Erythroblast (primary cell): ENCODE data around the gene HIGD2A.

Source experiments
- DNase-seq, 2 experiments: peaks; one replicate each; lab custom pipeline; 2025; lab: John Stamatoyannopoulos, UW
- GATA1 ChIP-seq: IDR thresholded peaks from 2 replicates; pipeline ENCODE4 v1.6.1; 2011; ENCODE audit warnings: low read depth, mild to moderate bottlenecking, control low read depth, low read length, moderate library complexity
- POLR2A ChIP-seq: IDR thresholded peaks from 2 replicates; pipeline ENCODE4 v1.6.1; 2011; ENCODE audit warnings: mild to moderate bottlenecking, low read length

Gene HIGD2A

DNA sequence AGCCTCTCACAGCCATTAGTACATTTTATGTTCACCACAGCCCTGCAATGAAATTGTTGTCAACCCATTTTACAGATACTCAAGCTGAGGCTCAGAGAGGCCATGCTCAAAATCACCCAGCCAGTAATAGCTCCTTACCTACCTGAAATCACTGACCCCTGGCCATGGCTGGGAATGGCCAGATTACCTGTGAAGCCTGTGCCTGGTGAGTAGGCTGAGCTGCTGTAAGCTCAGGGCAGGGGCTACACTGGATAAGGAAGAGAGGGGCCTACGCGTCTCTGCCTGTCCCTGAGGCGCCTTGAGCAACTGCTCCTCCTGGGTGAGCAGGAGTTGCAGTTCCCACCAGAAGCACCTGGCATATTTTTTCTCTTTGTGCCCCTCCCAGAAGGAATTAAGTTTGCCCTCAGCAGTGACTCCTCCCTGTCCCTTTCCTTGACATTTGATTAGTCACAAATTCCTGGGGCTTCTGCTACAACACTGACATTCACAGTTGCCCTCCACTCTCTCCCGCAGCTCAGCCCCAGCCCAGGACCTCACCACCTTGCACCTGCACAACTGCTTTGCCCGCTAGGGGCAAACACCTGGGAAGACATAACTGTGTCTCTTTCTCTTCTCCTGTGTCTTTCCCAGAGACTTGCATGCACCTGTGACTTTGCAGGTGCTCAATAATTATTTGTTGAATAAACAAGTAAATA is 22.1 kb downstream of the HIGD2A start:
- no peak for DNase-seq
- TF ChIP-seq GATA1 (no peak), POLR2A (no peak)

DNA sequence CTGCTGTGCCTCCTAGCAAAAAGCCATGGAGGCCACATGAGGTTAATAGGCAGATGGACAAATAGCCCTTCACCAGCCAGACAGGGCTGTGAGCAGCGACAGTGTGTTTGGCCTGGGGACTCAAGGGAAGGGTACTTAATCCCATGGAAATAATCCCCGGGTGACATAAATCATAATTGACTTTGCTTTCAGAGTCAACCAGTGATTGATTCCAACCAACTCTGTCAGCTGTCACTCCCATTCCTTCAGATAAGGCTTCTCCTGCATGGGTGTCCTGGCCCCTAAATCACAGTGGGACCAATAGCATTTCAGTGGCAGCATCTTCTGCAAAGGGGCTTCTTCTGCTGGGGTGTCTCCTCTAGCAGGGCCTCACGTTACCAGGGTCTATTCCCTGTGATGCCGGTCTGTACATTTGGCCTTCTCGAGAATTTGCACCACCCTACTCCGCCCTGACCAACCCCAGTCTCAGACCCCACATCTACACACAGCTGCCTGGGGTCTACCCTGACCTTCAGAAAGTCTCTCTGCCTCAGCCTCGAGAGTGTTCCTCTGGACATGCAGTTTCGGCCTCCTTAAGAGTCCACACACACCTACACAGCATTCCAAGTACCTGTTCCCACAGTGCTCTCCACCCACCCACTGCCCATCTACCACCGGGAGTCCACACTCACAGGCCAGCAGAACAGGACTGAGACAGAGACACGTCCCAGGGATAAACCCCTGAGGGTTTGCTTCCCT is 24.1 kb downstream of the HIGD2A start:
- DNase-seq, result no peak
- TF ChIP-seq POLR2A (no peak), GATA1 (no peak)

DNA sequence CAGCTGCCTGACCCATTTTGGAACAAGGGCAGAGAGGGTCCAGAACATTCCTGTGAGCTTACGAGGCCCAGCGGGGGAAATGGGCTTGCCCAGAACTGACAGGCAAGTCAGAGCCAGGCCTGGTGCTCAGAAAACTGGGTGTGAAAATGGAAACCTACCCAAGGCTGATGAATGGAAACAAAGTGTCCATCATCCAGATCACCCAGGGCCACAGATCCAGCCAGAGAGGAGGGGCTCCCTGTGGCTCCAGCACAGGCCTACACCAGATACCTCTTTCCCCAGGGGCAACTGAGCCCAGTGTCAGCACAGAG is 24.7 kb downstream of the HIGD2A start:
- TF ChIP-seq POLR2A, result no peak
- no peak for TF ChIP-seq GATA1
- DNase-seq, result no peak

DNA sequence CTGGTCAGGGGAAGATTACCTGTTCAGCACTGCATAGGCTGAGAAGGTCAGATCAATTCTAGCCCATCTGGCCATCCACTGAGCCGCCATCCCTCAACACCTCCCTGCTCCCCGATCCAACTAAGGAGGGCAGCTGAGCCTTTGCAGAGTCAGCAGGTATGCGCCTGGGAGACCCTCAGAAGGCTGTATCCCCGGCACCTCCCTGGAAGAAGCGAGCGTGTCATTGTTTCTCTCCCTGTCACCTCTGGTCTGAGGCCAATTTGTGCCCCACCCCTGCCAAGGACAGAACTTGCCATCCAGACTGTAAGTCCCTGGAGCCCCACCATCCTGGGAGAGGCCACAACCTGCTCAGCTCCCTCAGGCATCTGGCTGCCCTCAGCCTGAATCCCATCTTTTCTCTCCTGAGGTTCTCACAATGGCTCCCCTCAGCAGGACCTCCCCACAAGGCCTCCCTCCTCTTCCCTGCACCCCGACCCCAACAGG is 25.2 kb downstream of the HIGD2A start:
- no peak for TF ChIP-seq POLR2A
- TF ChIP-seq GATA1, result no peak
- DNase-seq, result no peak

DNA sequence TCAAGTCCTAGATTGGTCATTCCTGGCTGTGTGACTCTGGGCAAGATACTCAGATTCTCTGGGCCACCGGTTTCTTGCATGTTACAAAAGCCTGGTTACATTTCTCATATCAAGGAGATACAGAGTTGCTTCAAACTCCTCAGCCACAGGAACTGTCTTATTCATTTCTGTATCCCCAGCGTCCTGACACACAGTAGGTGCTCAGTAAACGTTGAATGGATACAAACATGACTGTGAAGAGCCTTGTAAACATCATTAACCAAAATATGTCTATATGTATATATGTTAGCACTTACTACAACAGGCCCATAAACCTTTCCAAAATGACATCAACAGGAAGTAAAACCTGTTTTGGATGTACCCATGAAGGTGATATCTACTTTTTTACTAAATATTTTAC is 26.2 kb downstream of the HIGD2A start:
- DNase-seq, result peak in 1 of 2 experiments; percentile 35
- TF ChIP-seq GATA1, result no peak

DNA sequence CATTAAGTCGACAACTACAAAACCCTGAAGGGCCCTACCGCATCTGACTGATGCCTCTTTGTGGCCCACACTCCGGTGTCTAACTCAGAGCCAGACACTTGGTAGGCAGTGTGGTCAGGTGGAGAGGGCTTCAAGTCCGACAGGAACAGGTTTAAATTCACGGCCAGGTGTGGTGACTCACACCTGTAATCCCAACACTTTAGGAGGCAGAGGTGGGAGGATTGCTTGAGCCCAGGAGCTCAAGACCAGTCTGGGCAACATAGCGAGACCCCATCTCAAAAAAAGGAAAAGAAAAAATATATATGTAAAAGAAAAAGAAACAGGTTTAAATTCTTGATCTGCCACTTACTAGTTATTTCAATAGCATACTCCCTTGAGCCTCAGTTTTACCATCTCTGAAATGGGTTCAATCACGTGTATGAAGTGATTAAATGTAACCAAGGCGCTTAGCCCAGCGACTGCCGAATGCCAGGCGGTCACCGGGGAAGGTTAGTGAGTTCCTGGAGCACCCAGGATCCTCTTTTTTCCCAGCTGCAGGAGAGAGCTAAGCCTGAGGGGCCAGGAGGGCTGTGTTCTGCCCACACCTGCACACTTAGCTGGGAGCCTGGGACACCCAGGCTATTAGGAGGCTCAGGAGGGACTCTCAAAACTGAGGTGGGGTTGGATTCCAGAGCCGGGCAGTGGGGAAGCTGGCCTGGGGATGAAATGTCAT is 26.8 kb downstream of the HIGD2A start:
- peak; percentile 25 to 43 for DNase-seq
- TF ChIP-seq GATA1, result no peak
- no peak for TF ChIP-seq POLR2A

DNA sequence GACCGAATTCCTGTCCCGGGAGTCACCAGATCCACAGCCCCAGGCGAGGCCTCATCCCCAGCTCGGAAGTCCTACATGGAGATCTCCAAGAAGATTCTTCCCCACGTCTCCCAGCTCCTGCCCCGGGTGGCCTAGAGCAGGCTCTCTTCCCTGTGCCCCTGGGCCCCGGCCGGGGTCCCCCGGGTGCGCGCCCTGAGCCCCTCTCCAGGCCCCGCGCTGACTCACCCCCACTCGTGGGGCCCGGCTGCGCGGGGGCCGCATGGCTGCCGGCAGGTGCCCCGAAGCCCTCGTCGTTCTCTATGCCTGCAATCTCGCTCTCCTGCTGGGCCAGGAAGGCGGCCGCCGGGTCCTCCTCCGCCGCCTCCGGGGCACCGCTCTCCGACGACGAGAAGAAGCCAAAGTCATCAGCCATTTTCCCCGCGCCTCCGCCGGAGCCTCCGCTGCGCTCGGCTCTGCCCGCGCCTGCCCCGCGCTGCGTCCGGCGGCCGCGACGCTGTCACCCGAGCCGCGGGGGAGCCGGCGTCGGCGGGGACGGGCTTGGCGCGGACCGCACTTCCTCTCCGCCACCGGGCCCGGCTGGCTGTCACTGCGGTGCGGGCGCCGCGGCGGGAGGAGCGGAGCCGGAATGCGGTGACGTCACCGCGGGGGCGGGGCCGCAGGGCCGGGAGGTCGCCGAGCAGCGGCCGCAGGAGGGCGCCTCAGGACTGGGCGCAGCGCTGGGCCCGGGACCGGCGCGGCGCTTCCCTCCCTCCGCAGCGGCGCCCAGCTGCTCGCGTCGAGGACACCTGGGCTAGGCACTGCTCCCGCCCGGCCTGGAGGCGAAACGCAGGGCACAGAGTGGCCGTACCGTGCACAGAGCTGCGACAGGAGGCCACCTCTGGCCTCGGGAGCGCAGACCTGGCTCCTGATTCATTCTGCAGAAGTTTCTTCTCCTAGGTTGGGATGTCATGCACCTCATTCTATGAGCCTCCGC is 27.7 kb downstream of the HIGD2A start, which contains the start of gene CLTB:
TSS of gene CLTB (minus strand) at position 588 of the 973 bp plus-strand sequence. CDS start at position 412, 176 bp downstream.
- peak; percentile 91 to 96 for DNase-seq
- TF ChIP-seq POLR2A (peak; percentile 68), GATA1 (no peak)

DNA sequence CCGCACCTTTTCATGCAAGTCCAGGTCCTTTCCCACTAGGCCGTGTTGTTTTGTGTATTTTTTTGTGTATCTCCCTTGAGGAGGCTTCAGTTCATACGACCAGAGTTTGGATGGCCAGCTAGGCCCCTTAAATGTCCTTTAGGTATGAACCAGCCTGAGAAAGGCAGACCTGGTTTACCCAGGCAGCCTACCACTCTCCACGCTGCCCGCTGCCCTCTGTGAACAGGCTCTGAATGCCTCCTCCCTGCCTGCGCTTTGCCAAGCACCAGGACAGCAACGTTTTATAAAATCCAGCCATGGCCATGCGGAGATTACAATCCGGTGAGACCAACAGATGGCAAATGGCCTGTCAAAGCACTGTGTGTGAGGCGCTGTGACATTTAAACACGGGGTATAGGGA is 28.4 kb downstream of the HIGD2A start:
- no peak for DNase-seq
- TF ChIP-seq GATA1 (no peak), POLR2A (no peak)

DNA sequence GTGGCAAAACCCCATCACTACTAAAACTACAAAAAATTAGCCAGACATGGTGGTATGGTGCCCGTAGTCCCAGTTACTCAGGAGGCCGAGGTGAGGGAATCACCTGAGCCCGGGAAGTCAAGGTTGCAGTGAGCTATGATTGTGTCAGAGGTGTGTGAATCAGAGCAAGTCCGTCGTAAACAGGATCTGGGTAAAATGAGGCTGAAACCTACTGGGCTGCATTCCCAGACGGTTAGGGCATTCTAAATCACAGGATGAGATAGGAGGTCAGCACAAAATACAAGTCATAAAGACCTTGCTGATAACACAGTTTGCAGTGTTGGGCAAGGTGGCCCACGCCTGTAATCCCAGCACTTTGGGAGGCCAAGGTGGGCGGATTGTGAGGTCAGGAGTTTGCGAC is 29.7 kb downstream of the HIGD2A start:
- no peak for TF ChIP-seq GATA1
- TF ChIP-seq POLR2A, result no peak

DNA sequence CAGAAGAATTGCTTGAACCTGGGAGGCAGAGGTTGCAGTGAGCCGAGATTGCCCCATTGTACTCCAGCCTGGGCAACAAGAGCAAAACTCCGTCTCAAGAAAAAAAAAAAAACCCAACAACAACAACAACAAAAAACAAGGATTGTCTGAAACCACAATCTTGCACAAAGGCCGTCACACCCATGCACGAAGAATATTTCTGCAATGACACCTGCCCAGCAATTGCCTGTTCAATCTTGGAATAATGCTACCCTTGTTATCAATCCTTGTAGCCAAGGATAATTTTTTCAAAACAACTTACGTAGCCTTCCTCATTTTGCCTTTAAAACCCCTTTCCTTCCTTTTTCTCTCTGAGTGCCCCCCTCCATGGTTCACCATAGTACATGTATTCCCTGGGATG is 31.5 kb downstream of the HIGD2A start:
- TF ChIP-seq GATA1 (no peak), POLR2A (no peak)
- DNase-seq, result no peak

More for the DNA sequence above, 29.7 kb downstream of the HIGD2A start:
- DNase-seq, result no peak

DNA sequence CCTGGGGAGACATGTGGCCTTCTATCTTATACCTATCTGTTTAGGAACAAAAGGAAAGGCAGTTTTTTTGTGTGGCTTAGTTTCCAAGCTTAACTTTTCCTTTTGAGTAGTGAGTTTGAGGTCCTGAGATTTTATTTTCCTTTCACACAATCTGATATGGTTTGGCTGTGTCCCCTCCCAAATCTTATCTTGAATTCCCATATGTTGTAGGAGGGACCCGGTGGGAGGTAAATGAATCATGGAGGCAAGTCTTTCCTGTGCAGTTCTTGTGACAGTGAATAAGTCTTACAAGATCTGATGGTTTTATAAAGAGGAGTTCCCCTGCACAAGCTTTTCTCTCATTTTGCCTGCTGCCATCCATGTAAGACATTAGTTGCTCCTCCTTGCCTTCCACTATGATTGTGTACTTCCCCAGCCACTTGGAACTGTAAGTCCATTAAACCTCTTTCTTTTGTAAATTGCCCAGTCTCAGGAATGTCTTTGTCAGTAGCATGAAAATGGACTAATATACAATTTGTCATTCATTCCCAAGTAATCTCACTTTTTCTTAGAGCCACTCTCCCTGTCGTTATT is 32.5 kb downstream of the HIGD2A start:
- no peak for DNase-seq
- TF ChIP-seq POLR2A (no peak), GATA1 (no peak)

DNA sequence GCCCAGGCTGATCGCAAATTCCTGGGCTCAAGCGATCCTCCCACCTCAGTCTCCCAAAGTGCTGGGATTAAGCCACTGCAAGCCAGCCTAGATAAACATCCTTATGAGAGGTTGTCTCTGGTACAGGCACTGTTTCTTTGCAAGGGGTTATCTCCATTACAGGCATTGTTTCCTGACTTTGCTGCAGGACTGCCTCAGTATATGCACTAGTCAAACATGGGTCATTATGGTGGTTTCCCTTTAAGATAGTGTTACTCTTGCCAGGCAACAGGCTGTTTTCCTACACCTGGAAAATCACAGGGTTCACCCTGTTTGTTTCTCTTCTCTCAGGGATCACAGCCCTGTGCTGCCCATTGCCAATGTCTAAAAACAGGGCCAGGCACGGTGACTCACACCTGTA is 35.6 kb downstream of the HIGD2A start:
- TF ChIP-seq GATA1, result no peak
- TF ChIP-seq POLR2A, result no peak
- DNase-seq, result no peak
